KMS-11 (cell line): ENCODE measurements around the gene FPGS.

Experiments used
- H2AFZ ChIP-seq: fragments of 200-600 bp; sonication (generic); 2 replicates; pipeline ENCODE4 v1.6.1; 2016; ENCODE audit warnings: antibody characterized with exemption, mixed run types, low read depth
- H3K27ac ChIP-seq: fragments of 200-600 bp; sonication (generic); 2 replicates; pipeline ENCODE4 v1.6.1; 2016; ENCODE audit warnings: mild to moderate bottlenecking, mixed run types
- H3K27me3 ChIP-seq: fragments of 200-600 bp; sonication (generic); 2 replicates; pipeline ENCODE4 v1.6.1; 2017; ENCODE audit warnings: mild to moderate bottlenecking, low read depth, mixed run types, moderate library complexity; ENCODE audit not compliant: insufficient read depth
- H3K36me3 ChIP-seq: fragments of 200-600 bp; sonication (generic); 2 replicates; pipeline ENCODE4 v1.6.1; 2017; ENCODE audit warnings: mild to moderate bottlenecking, mixed run types; ENCODE audit not compliant: insufficient read depth
- H3K4me1 ChIP-seq: fragments of 200-600 bp; sonication (generic); 2 replicates; pipeline ENCODE4 v1.6.1; 2016; ENCODE audit warnings: mild to moderate bottlenecking, low read depth, mixed run types; ENCODE audit not compliant: poor library complexity, severe bottlenecking
- H3K4me2 ChIP-seq: fragments of 200-600 bp; sonication (generic); 2 replicates; pipeline ENCODE4 v1.7.0; 2016; ENCODE audit warnings: mild to moderate bottlenecking, mixed run types
- H3K4me3 ChIP-seq: fragments of 200-600 bp; sonication (generic); IDR thresholded peaks from 2 replicates; pipeline ENCODE4 v1.6.1; 2017; ENCODE audit warnings: low read depth, low read length, mixed read lengths; ENCODE audit not compliant: insufficient read depth
- H3K79me2 ChIP-seq: fragments of 200-600 bp; sonication (generic); 2 replicates; pipeline ENCODE4 v1.6.1; 2016; ENCODE audit warnings: low read depth, mixed run types; ENCODE audit not compliant: insufficient read depth
- H3K9ac ChIP-seq: fragments of 200-600 bp; sonication (generic); 2 replicates; pipeline ENCODE4 v1.6.1; 2016; ENCODE audit warnings: mild to moderate bottlenecking, mixed run types
- H4K20me1 ChIP-seq: fragments of 200-600 bp; sonication (generic); 2 replicates; pipeline ENCODE4 v1.6.1; 2016; ENCODE audit warnings: mild to moderate bottlenecking, mixed run types; ENCODE audit not compliant: insufficient read depth
- CTCF ChIP-seq: fragments of 200-600 bp; sonication (generic); conservative IDR thresholded peaks from 2 replicates; pipeline ENCODE4 v1.6.1; 2017; ENCODE audit warnings: low read depth, mild to moderate bottlenecking, antibody characterized with exemption, low read length, moderate library complexity, mixed read lengths

Gene FPGS

GRCh38 chr9:127814619-127815511 lies 12.2 kb downstream of the FPGS start:
- TF ChIP-seq CTCF, result no peak
- Histone ChIP-seq H3K79me2 (no peaks in the 10 kb centered on the region), H4K20me1 (no peaks in the 10 kb centered on the region), H3K27ac (no peak overlapping the region), H3K4me3 (no peak overlapping the region), H3K27me3 (no peaks in the 10 kb centered on the region), H3K4me1 (no peaks in the 10 kb centered on the region), H2AFZ (no peak overlapping the region), H3K36me3 (no peaks in the 10 kb centered on the region), H3K9ac (no peak overlapping the region), H3K4me2 (no peak overlapping the region)

GRCh38 chr9:127815512-127816361 lies 13.1 kb downstream of the FPGS start:
- Histone ChIP-seq H3K4me3 (no peak overlapping the region), H3K27me3 (no peaks in the 10 kb centered on the region), H3K79me2 (no peaks in the 10 kb centered on the region), H3K27ac (no peak overlapping the region), H2AFZ (no peak overlapping the region), H3K9ac (no peak overlapping the region), H4K20me1 (no peaks in the 10 kb centered on the region), H3K4me2 (no peak overlapping the region), H3K4me1 (no peaks in the 10 kb centered on the region), H3K36me3 (no peaks in the 10 kb centered on the region)
- no peak for TF ChIP-seq CTCF

- Histone ChIP-seq H3K4me2 (no peak overlapping the region), H3K4me3 (no peak overlapping the region), H4K20me1 (no peaks in the 10 kb centered on the region), H2AFZ (no peak overlapping the region), H3K36me3 (no peaks in the 10 kb centered on the region), H3K4me1 (no peaks in the 10 kb centered on the region), H3K79me2 (no peaks in the 10 kb centered on the region), H3K27ac (no peak overlapping the region), H3K9ac (no peak overlapping the region), H3K27me3 (no peaks in the 10 kb centered on the region)
- TF ChIP-seq CTCF, result no peak
Observed at GRCh38 chr9:127816362-127816725, 13.7 kb downstream of the FPGS start.

GRCh38 chr9:127816728-127817127 lies 14.0 kb downstream of the FPGS start:
- H3K9ac ChIP-seq, result no peak overlapping the region
- H3K4me1 ChIP-seq, result no peaks in the 10 kb centered on the region
- no peak for TF ChIP-seq CTCF
- no peak overlapping the region for H3K4me3 ChIP-seq
- H3K79me2 ChIP-seq, result no peaks in the 10 kb centered on the region
- H3K36me3 ChIP-seq, result no peaks in the 10 kb centered on the region
- no peaks in the 10 kb centered on the region for H4K20me1 ChIP-seq
- H3K4me2 ChIP-seq, result no peak overlapping the region
- H3K27me3 ChIP-seq, result no peaks in the 10 kb centered on the region
- no peak overlapping the region for H2AFZ ChIP-seq
- H3K27ac ChIP-seq, result no peak overlapping the region
